GM10847 (cell line): ENCODE measurements around the gene GZMB.

Source experiments
- POLR2A ChIP-seq: IDR thresholded peaks from 2 replicates; pipeline ENCODE4 v1.6.1; 2011; ENCODE audit not compliant: insufficient read length; ENCODE audit errors: extremely low read depth

The GZMB gene

GRCh38 chr14:24633353-24633752 is 637 bp downstream of the GZMB start:
- no peak for TF ChIP-seq POLR2A

GRCh38 chr14:24632761-24633160 is 1.2 kb downstream of the GZMB start:
- no peak for TF ChIP-seq POLR2A

- TF ChIP-seq POLR2A, result no peak
Observed at GRCh38 chr14:24632336-24632735, 1.7 kb downstream of the GZMB start.

GRCh38 chr14:24631749-24632335 is 2.1 kb downstream of the GZMB start:
- no peak for TF ChIP-seq POLR2A

- TF ChIP-seq POLR2A, result no peak
Observed at GRCh38 chr14:24630872-24631477, 3.0 kb downstream of the GZMB start.

GRCh38 chr14:24630087-24630871 is 3.7 kb downstream of the GZMB start:
- TF ChIP-seq POLR2A, result no peak

GRCh38 chr14:24629521-24629920 is 4.5 kb downstream of the GZMB start:
- TF ChIP-seq POLR2A, result no peak

- no peak for TF ChIP-seq POLR2A
Observed at GRCh38 chr14:24613747-24614146, 20.2 kb downstream of the GZMB start.

GRCh38 chr14:24613241-24613640 is 20.7 kb downstream of the GZMB start:
- no peak for TF ChIP-seq POLR2A

GRCh38 chr14:24612196-24612595 is 21.8 kb downstream of the GZMB start:
- TF ChIP-seq POLR2A, result no peak

GRCh38 chr14:24609655-24610344 is 24.2 kb downstream of the GZMB start, which contains the start of gene GZMH:
GZMH (minus strand) TSS chr14:24609685; CDS start chr14:24609613, 72 bp downstream.
- TF ChIP-seq POLR2A, result no peak

GRCh38 chr14:24607635-24608514 is 26.1 kb downstream of the GZMB start:
- no peak for TF ChIP-seq POLR2A

- TF ChIP-seq POLR2A, result no peak
Observed at GRCh38 chr14:24607081-24607480, 26.9 kb downstream of the GZMB start.

- no peak for TF ChIP-seq POLR2A
Observed at GRCh38 chr14:24606297-24606696, 27.7 kb downstream of the GZMB start.

GRCh38 chr14:24605435-24606190 is 28.4 kb downstream of the GZMB start:
- no peak for TF ChIP-seq POLR2A

GRCh38 chr14:24597403-24597802 is 36.6 kb downstream of the GZMB start:
- TF ChIP-seq POLR2A, result no peak
